Measurements from ENCODE around the gene METTL4. TPM values are rescaled to one million over a fixed set of nuclear protein-coding genes. Genes with fewer than 3 reads are reported as not detected.

METTL4 gene
- total RNA-seq, 1 experiment from 2014 or later: 8.6 TPM

- ATAC-seq (peak; percentile 77), DNase-seq (peak; percentile 61)
- ChIA-PET POLR2A (ENCODE audit: unreplicated experiment) (interaction anchor here (0.6 to 0.9 kb wide), 2 partner anchors 85 to 87 kb away, joined by 3 read pairs; partner anchors contain the start of gene SMCHD1), CTCF (interaction anchor here (0.6 kb wide), 1 partner anchor 195 kb away, joined by 3 read pairs; no protein-coding TSS in a partner anchor)
- no peaks in the 10 kb centered on the region for H4K20me1 ChIP-seq (ENCODE audit: low read length)
- H3K4me3 ChIP-seq (ENCODE audit: low read length): peak overlapping the region; percentile 97
- no peaks in the 10 kb centered on the region for H3F3A ChIP-seq (ENCODE audit: low read length, unreplicated experiment)
- H2AFZ ChIP-seq (ENCODE audit: low read length): peak overlapping the region; percentile 99
- peaks cover 13% of the 10 kb centered on the region; the same call in 1 of the 2 replicates for H3K36me3 ChIP-seq (ENCODE audit: low read depth, low read length)
- peak overlapping the region; percentile 81 for H3K4me2 ChIP-seq (ENCODE audit: low read length)
- peak overlapping the region; percentile 90 for H3K27ac ChIP-seq (ENCODE audit: low read length)
- no peaks in the 10 kb centered on the region for H3K9me3 ChIP-seq (ENCODE audit: low read length)
- BruUV-seq (replicated peaks): TSS peak; percentile 68
- H3K9me2 ChIP-seq (replicated peaks; ENCODE audit: low read length): no peaks in the 10 kb centered on the region
- intact Hi-C loops (cut with micrococcal nuclease): loop anchor here (1.0 to 5.0 kb wide), 3 partner anchors 37 to 88 kb away; no protein-coding TSS in a partner anchor
- H3K27me3 ChIP-seq (ENCODE audit: low read length): no peaks in the 10 kb centered on the region
- peak overlapping the region; percentile 94 for H3K9ac ChIP-seq (ENCODE audit: low read length)
- TF ChIP-seq EZH2 (IDR thresholded peaks at IDR 0.05; ENCODE audit: low read length, unreplicated experiment) (no peak), EZH2phosphoT487 (IDR thresholded peaks at IDR 0.05; ENCODE audit: borderline replicate concordance, low read length) (no peak), CTCF (conservative IDR thresholded peaks at IDR 0.05; ENCODE audit: low read depth, low read length) (0 out of 2 replicates have a peak, but pooled peaks have one; percentile 16)
- peaks cover 73% of the 10 kb centered on the region for H3K79me2 ChIP-seq (ENCODE audit: low read length)
- peaks cover 15% of the 10 kb centered on the region for H3K4me1 ChIP-seq (ENCODE audit: insufficient read depth, low read length)
Measured at GRCh38 chr18:2570772-2571199, 519 bp downstream of the METTL4 start.

- Histone ChIP-seq H3F3A (ENCODE audit: low read length, unreplicated experiment) (no peaks in the 10 kb centered on the region), H3K9me2 (replicated peaks; ENCODE audit: low read length) (no peaks in the 10 kb centered on the region), H3K4me1 (ENCODE audit: insufficient read depth, low read length) (peaks cover 15% of the 10 kb centered on the region), H3K79me2 (ENCODE audit: low read length) (peaks cover 61% of the 10 kb centered on the region), H3K4me2 (ENCODE audit: low read length) (peak overlapping the region; percentile 81), H3K27ac (ENCODE audit: low read length) (no peak overlapping the region), H3K27me3 (ENCODE audit: low read length) (no peaks in the 10 kb centered on the region), H3K4me3 (ENCODE audit: low read length) (peak overlapping the region; percentile 97), H4K20me1 (ENCODE audit: low read length) (no peaks in the 10 kb centered on the region), H3K9me3 (ENCODE audit: low read length) (no peaks in the 10 kb centered on the region), H3K36me3 (ENCODE audit: low read depth, low read length) (0 out of 2 replicates have a peak, but pooled peaks cover 3% of the 10 kb centered on the region), H3K9ac (ENCODE audit: low read length) (peak overlapping the region; percentile 94), H2AFZ (ENCODE audit: low read length) (peak overlapping the region; percentile 99; the same call in 1 of the 2 replicates)
- POLR2A ChIA-PET (ENCODE audit: unreplicated experiment): no interaction called here
- no peak for DNase-seq
- no peak for ATAC-seq
- no TSS peak for BruUV-seq (replicated peaks)
- TF ChIP-seq EZH2 (IDR thresholded peaks at IDR 0.05; ENCODE audit: low read length, unreplicated experiment) (no peak), EZH2phosphoT487 (IDR thresholded peaks at IDR 0.05; ENCODE audit: borderline replicate concordance, low read length) (no peak), CTCF (conservative IDR thresholded peaks at IDR 0.05; ENCODE audit: low read depth, low read length) (no peak)
- CTCF ChIA-PET: no interaction called here
- intact Hi-C loops (cut with micrococcal nuclease): loop anchor here (5.0 kb wide), 1 partner anchor 38 kb away; no protein-coding TSS in a partner anchor
Measured at GRCh38 chr18:2569338-2570207, 1.7 kb downstream of the METTL4 start.
